T-helper 17 cell (primary cell): ENCODE data around the gene ZNF511. TPM values are rescaled to one million over a fixed set of nuclear protein-coding genes. Genes with fewer than 3 reads are reported as not detected.

Experiments
- ATAC-seq: fragments of 150-1000 bp; cut with Tn5 transposase; 2 replicates; pipeline ENCODE4 v1.10.0; 2021; ENCODE audit warnings: mild to moderate bottlenecking, moderate library complexity
- DNase-seq, 3 donors: peaks; one replicate each; pipeline versions ENCODE4 v3.0.0 to v3.0.0-alpha.2; 2020 to 2021
- H3K9me3 ChIP-seq: one replicate; pipeline ENCODE4 v1.7.0; 2013; ENCODE audit warnings: low read length, mild to moderate bottlenecking; ENCODE audit not compliant: control insufficient read depth, poor library complexity, severe bottlenecking
- H3K27ac Mint-ChIP-seq: one replicate; pipeline ENCODE4 v1.8.0; 2022; ENCODE audit warnings: mild to moderate bottlenecking, moderate library complexity, mixed read lengths
- H3K27me3 Mint-ChIP-seq: one replicate; pipeline ENCODE4 v1.8.0; 2022; ENCODE audit warnings: mixed read lengths
- H3K36me3 Mint-ChIP-seq: one replicate; pipeline ENCODE4 v1.8.0; 2022; ENCODE audit warnings: low read depth, mixed read lengths
- H3K4me1 Mint-ChIP-seq: one replicate; pipeline ENCODE4 v1.8.0; 2022; ENCODE audit warnings: mild to moderate bottlenecking, mixed read lengths
- H3K4me3 Mint-ChIP-seq: one replicate; pipeline ENCODE4 v1.8.0; 2022; ENCODE audit warnings: mild to moderate bottlenecking, moderate library complexity, mixed read lengths
- total RNA-seq, 4 donors: library from RNA in 2 of 4; stranded (reverse) in 2 of 4; gene quantifications; one replicate each; pipeline ENCODE4 v1.2.3 and lab custom pipeline; 2022 to 2026

The ZNF511 gene
- total RNA-seq, 2 donors from 2014 or later, result 28.1 to 33.2 TPM

DNA sequence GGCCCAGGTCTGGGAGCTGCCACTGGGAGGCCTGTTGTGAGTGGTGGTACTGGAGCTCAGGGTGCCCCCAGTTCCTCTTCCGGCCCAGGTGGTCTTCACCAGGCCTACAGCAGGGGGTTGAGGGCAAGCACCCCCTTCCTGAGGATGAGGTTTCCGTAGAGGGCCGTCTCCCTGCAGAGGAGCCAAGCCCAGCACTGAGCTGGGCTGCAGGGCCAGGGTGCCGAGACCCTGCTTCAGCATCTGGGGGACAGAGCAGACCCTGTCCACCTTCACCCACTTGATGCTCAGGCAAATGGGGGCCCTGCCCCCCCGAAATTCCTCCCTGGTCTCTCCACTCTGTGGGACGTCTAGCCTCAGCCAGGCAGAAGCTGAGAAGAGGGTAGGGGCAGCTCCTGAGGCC, 46.6 kb downstream of the ZNF511 start:
- H3K36me3 Mint-ChIP-seq, result no peaks in the 10 kb centered on the region

DNA sequence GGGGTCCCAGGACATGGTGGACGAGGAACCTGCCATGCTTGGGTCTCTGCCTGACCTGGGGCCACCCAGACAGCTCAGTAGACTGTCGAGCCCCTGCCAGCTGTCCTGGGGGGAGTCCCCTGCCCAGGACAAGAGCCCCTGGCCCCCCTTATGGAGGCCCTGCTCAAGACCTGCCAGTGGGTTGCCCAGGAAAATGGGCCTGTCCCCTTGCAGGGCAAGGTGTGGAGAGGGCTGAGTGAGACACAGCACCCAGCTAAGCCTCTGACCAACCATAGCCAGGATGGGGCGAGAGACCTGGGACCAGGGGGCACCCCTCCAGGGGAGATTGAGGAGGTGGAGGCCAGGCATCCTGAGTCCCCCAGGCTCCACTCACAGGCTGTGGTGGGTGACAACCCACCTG, 47.3 kb downstream of the ZNF511 start:
- H3K27me3 Mint-ChIP-seq, result peaks cover 1% of the 10 kb centered on the region
- peak overlapping the region; percentile 62 for H3K4me3 Mint-ChIP-seq
- no peaks in the 10 kb centered on the region for H3K4me1 Mint-ChIP-seq
- no peaks in the 10 kb centered on the region for H3K9me3 ChIP-seq
- H3K36me3 Mint-ChIP-seq, result no peaks in the 10 kb centered on the region
- ATAC-seq, result no peak
- DNase-seq, result no peak
- no peak overlapping the region for H3K27ac Mint-ChIP-seq

More for the DNA sequence above, 46.6 kb downstream of the ZNF511 start:
- H3K4me1 Mint-ChIP-seq, result no peaks in the 10 kb centered on the region
- no peak for DNase-seq
- H3K27ac Mint-ChIP-seq, result no peak overlapping the region
- ATAC-seq, result no peak
- H3K9me3 ChIP-seq, result no peaks in the 10 kb centered on the region
- H3K4me3 Mint-ChIP-seq, result no peak overlapping the region
- peaks cover 6% of the 10 kb centered on the region for H3K27me3 Mint-ChIP-seq

DNA sequence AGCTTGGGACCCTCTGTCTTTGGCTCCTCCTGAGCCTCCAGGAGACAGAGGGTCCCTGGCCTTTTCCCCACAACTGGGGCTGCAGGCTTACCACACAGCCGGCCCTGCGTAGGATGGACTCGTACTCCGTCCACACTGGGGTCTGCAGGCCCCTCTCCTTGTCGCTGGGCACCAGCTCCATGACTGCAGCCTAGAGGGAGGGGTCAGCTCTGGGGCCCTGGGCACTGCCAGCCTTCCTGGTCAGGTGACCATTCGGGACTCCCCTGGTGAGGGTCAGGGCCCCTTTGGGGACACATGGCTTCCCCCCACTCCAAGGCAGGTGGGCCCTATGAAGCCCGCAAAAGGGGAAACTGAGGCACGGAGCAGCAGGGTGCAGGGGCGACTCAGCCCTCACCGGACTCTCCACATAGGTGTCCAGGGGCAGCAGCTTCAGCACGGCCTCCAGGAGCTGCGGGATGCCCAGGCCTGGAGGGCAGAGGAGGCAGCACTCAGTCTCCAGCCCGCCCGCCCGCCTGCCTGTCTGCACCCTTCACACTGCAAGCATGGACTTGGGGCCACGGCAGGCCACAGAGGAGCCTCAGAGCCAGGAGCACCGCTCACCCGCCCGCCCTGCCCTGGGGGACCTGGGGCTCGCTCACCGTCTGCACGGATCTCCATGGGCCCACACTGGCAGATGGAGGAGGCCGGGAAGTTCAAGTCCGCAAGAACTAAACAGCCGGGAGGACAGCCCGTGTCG, 48.0 kb downstream of the ZNF511 start:
- no peak overlapping the region for H3K27ac Mint-ChIP-seq
- H3K36me3 Mint-ChIP-seq, result no peaks in the 10 kb centered on the region
- no peaks in the 10 kb centered on the region for H3K9me3 ChIP-seq
- no peaks in the 10 kb centered on the region for H3K27me3 Mint-ChIP-seq
- H3K4me1 Mint-ChIP-seq, result peaks cover 5% of the 10 kb centered on the region
- ATAC-seq (no peak), DNase-seq (no peak)
- peak overlapping the region; percentile 80 for H3K4me3 Mint-ChIP-seq

DNA sequence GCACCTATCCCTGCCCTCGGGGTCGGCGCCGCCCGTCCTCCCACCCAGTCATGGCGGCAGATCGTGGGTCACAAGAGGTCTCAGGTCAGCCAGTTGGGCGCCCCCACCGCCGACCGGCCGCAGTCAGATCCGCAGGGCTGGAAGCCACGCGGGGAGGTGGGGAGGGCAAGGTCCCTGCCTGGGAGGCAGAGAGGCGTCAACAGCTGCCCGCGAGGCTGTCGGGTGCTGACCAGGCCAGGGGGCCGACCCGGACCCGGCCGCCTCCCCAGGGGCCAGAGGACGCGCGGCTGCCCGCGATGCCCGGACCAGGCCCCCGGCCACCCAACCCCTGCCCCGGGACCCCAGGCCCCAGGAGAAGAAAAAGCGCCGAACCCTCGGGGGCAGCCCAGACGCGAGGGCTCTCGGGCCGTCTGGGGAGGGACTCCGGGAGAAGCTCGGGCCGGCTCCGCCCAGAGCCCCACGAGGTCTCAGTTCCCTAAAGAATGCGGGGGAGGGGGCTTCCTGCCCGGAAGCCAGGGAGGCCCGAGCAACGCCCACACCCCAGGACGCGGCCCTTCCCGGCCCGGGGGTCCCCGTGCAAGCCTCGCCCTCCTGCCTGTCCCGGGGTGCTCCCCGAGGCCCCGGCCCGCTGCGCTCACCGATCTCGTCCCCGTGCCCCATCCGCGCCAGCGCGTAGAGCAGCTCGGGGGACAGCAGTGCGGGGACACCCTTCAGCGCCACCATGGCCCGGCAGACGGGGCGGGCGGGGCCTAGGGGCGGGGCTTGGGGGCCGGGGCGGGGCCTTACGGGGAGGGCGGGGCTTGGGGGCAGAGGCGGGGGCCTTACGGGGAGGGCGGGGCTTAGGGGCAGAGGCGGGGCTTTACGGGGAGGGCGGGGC, 48.8 kb downstream of the ZNF511 start, which contains the start of gene FUOM:
TSS of gene FUOM (minus strand) at position 735 of the 877 bp plus-strand sequence. CDS start at position 723, 12 bp downstream.
- Mint-ChIP-seq H3K4me1 (peaks cover 11% of the 10 kb centered on the region), H3K36me3 (no peaks in the 10 kb centered on the region), H3K27me3 (no peaks in the 10 kb centered on the region), H3K4me3 (peak within 1 kb of the TSS; percentile 80), H3K27ac (no peak within 1 kb of the TSS)
- DNase-seq (peak; percentile 52 to 69 (median 69)), ATAC-seq (peak; percentile 92)
- no peaks in the 10 kb centered on the region for H3K9me3 ChIP-seq

DNA sequence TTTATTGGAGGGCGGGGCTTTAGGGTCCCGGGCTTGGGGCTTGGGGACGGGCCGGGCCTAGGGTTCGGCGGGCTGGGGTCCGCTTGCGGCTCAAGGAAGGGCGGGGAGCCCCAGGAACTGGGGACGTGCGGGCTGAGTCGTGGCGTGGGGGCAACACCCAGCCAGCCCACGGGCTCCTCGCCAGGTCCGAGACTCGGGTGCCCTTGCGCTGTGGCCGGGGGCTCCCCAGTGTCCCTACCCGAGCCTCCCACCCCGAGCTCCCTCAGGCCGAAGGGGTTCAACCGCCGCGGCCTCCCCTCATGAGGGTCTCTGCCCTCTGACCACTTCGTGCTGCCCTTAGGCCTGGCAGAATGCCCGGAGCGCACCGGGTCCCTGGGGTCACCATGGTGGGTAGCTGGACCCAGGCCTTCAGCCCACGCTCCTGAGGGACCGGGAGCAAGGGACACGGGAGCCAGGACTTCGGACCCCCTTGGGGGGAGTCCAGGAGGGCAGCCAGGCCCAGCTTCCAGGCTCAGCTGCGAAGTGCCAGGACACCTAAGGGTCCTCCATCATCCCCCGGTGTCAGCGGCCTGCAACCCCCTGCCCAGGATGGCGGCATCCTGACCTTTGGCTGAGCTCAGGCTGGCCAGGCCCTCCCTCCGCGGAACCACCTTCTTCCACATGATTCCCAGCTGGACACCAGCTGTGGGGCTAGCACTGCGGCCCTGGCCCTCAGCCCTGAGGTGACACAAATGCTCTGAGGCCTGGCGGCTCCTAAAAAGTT, 49.6 kb downstream of the ZNF511 start:
- no peaks in the 10 kb centered on the region for H3K9me3 ChIP-seq
- H3K4me3 Mint-ChIP-seq, result no peak overlapping the region
- H3K36me3 Mint-ChIP-seq, result no peaks in the 10 kb centered on the region
- peaks cover 11% of the 10 kb centered on the region for H3K4me1 Mint-ChIP-seq
- no peak for DNase-seq
- ATAC-seq, result no peak
- no peaks in the 10 kb centered on the region for H3K27me3 Mint-ChIP-seq
- no peak overlapping the region for H3K27ac Mint-ChIP-seq

DNA sequence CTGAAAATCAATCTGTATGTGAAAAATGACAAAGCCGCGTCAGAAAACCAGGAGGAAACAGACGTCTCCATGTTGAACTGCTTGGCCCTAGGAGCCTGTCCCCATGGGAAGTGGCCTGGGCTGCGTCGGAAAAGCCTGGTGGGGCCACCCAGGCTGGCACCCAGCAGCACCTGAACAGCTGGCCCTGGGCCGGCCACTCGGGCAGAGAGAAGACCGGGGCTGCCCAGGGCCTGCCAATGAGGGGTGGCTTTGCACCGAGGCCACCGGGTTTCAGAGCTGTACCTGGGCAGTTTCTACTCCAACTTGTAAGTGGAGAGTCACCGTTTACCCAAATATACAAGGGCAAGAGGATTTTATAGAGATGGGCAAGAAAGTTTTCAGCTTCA, 50.2 kb downstream of the ZNF511 start:
- H3K27me3 Mint-ChIP-seq, result no peaks in the 10 kb centered on the region
- H3K36me3 Mint-ChIP-seq, result no peaks in the 10 kb centered on the region
- peaks cover 11% of the 10 kb centered on the region for H3K4me1 Mint-ChIP-seq
- ATAC-seq (no peak), DNase-seq (no peak)
- H3K9me3 ChIP-seq, result no peaks in the 10 kb centered on the region
- no peak overlapping the region for H3K27ac Mint-ChIP-seq
- H3K4me3 Mint-ChIP-seq, result no peak overlapping the region

DNA sequence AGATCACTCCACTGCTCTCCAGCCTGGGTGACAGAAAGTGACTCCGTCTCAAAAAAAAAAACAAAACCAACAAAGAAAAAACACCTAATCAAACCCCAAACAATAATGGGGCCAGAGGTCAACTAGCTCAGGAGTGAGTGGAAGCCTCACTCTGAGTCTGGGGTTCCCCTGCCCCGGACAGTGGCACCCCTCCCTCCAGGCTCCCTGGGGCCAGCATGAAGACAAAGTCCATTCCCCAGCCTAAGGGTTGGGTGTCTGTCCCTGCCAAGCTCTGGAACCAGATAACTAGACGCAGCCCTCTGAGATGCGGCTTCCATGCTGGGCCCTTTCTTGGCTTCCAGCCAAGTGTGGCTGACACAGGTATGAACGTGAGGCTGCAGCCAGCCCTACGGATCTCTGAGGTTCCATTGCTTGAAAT, 50.8 kb downstream of the ZNF511 start:
- H3K4me3 Mint-ChIP-seq, result no peak overlapping the region
- ATAC-seq (no peak), DNase-seq (no peak)
- H3K27me3 Mint-ChIP-seq, result no peaks in the 10 kb centered on the region
- no peaks in the 10 kb centered on the region for H3K36me3 Mint-ChIP-seq
- no peaks in the 10 kb centered on the region for H3K9me3 ChIP-seq
- H3K27ac Mint-ChIP-seq, result no peak overlapping the region
- H3K4me1 Mint-ChIP-seq, result peaks cover 11% of the 10 kb centered on the region

DNA sequence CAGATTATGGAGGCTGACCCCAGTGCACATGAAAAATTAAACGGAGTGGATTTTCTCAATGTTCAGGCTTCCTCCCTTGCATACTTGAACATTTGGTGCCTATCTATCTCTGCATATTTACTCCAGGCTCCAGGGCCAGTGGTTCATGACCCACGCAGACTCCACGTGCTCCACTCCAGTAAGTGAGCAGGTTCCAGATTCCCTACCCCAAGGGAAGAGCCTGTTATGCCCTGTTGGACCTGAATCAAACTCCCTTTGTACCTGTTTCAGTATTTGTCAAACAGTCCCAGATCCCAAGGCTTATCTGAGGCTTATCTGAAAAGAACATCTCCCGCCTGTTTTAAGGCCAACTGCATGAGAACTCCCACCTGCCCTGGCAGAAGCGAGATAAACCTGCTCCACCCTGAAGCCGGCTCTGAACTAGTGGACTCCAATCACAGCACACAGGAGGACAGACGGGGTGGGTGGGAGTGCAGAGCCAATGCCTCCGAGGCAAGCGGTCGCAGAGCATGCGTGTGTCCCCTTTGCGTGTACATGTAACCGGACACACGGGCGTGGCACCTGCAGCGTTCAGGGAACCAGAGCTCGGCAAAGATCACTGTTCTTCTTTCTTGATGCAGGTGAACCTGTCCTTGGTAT, 51.4 kb downstream of the ZNF511 start:
- H3K27ac Mint-ChIP-seq, result peak overlapping the region; percentile 41
- ATAC-seq, result no peak

DNA sequence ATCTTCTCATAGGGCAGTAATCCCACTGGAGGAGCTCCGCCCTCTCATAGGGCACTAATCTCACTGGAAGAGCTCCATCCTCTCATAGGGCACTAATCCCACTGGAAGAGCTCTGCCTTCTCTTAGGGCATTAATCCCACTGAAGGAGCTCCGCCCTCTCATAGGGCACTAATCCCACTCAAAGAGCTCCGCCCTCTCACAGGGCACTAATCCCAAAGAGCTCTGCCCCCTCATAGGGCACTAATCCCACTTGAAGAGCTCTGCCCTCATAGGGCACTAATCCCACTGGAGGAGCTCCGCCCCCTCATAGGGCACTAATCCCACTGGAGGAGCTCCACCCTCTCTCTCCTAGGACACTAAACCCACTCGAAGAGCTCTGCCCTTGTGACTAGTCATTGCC, 52.5 kb downstream of the ZNF511 start:
- H3K27ac Mint-ChIP-seq, result peak overlapping the region; percentile 77
- ATAC-seq (no peak), DNase-seq (no peak)
- no peaks in the 10 kb centered on the region for H3K27me3 Mint-ChIP-seq
- H3K4me3 Mint-ChIP-seq, result no peak overlapping the region
- peaks cover 11% of the 10 kb centered on the region for H3K4me1 Mint-ChIP-seq
- H3K9me3 ChIP-seq, result no peaks in the 10 kb centered on the region
- H3K36me3 Mint-ChIP-seq, result no peaks in the 10 kb centered on the region

More for the DNA sequence above, 51.4 kb downstream of the ZNF511 start:
- DNase-seq, result no peak
- peaks cover 11% of the 10 kb centered on the region for H3K4me1 Mint-ChIP-seq
- no peaks in the 10 kb centered on the region for H3K27me3 Mint-ChIP-seq
- no peak overlapping the region for H3K4me3 Mint-ChIP-seq
- H3K36me3 Mint-ChIP-seq, result no peaks in the 10 kb centered on the region
- no peaks in the 10 kb centered on the region for H3K9me3 ChIP-seq

DNA sequence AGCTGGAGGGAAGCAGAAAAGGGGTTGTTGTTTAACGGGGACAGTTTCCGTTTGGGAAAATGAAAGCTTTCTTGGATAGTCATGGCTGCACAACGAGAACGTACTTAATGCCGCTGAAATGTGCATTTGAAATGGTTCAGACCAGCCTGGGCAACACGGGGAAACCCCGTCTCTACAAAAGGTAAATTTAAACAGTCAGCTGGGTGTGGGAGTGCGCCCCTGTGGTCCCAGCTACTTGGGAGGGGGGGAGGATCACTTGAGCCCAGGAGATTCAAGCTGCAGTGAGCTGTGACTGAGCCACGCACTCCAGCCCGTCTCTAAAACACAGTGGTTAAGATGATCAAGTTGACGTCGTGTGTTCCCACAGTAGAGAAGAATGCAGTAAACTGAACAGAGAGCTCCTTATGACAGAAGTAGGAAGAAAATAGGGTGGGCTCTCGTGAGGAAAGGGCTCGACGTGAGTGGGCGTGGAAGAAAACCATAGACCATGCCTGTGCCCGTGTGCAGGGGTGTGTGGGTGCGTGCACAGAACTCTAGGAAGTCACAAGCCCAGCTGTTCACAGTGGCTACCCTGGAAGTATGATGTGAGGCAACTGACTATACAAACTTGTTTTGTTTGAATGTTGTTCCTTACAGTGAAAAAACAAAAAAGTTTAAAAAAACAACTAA, 53.2 kb downstream of the ZNF511 start:
- DNase-seq (no peak), ATAC-seq (no peak)
- H3K27me3 Mint-ChIP-seq, result no peaks in the 10 kb centered on the region
- H3K4me3 Mint-ChIP-seq, result peak overlapping the region; percentile 43
- peak overlapping the region; percentile 77 for H3K27ac Mint-ChIP-seq
- H3K4me1 Mint-ChIP-seq, result peaks cover 11% of the 10 kb centered on the region
- H3K36me3 Mint-ChIP-seq, result no peaks in the 10 kb centered on the region
- no peaks in the 10 kb centered on the region for H3K9me3 ChIP-seq
